ENCODE data around the gene ALCAM. TPM values are rescaled to one million over a fixed set of nuclear protein-coding genes. Genes with fewer than 3 reads are reported as not detected.
A peak's percentile ranks its signal among the peaks of the same experiment; 100 is the strongest.

The ALCAM gene
- total RNA-seq, 1 experiment from 2014 or later, result 32.3 TPM

DNA sequence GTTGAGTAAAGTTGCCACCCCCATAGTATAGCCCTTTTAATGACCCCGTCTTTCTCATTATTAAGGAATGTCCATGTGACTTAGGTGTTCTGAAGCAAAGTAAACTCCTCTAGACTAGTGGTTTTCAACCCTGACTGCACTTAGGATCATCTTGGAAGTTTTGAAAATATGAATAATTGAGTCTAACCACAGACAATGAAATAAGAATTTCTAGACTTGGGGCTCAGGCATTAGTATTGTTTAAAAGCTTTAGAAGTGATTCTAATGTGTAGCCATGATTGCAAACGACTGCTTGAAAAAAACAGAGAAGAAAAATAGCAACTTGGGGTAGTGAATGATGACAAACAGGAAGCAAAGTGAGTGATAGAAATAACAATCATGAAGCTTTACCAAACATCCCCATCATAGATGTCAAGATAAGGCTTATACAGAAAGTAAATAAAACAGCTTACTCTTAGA lies 35.0 kb downstream of the ALCAM start:
- BruUV-seq (replicated peaks), result no TSS peak
- Histone ChIP-seq H3K4me1 (ENCODE audit: control insufficient read depth, insufficient read depth, low read length) (peaks cover 3% of the 10 kb centered on the region; the same call in 1 of the 2 replicates), H3K9me3 (ENCODE audit: control insufficient read depth, insufficient read depth, low read depth, low read length) (0 out of 2 replicates have a peak, but pooled peaks cover 2% of the 10 kb centered on the region), H3K27me3 (ENCODE audit: control insufficient read depth, insufficient read depth, low read length) (no peaks in the 10 kb centered on the region), H3K27ac (ENCODE audit: low read length) (peak overlapping the region; percentile 17; the same call in 1 of the 2 replicates), H3K4me3 (ENCODE audit: low read depth in 2 of 2, low read length in 2 of 2) (no peak overlapping the region), H3K36me3 (ENCODE audit: control insufficient read depth, insufficient read depth, low read length) (no peaks in the 10 kb centered on the region)
- DNase-seq (ENCODE audit: low read depth, low spot score) (peak; percentile 89), ATAC-seq (peak; percentile 89)
- intact Hi-C loops (cut with micrococcal nuclease; ENCODE audit: unreplicated experiment) (no loop called here), in situ Hi-C loops (cut with HindIII; ENCODE audit: low pct_unique_long_range_greater_than_20kb, low sequenced_read_pairs) (no loop called here)
- TF ChIP-seq TCF7L2 (IDR thresholded peaks at IDR 0.05; ENCODE audit: low read depth, low read length) (no peak), SIN3A (IDR thresholded peaks at IDR 0.05; ENCODE audit: borderline replicate concordance, insufficient read depth, low read depth, low read length) (no peak), POLR2AphosphoS5 (IDR thresholded peaks at IDR 0.05; ENCODE audit: low read depth, low read length) (no peak)
- TF ChIP-seq, protein P1, sequence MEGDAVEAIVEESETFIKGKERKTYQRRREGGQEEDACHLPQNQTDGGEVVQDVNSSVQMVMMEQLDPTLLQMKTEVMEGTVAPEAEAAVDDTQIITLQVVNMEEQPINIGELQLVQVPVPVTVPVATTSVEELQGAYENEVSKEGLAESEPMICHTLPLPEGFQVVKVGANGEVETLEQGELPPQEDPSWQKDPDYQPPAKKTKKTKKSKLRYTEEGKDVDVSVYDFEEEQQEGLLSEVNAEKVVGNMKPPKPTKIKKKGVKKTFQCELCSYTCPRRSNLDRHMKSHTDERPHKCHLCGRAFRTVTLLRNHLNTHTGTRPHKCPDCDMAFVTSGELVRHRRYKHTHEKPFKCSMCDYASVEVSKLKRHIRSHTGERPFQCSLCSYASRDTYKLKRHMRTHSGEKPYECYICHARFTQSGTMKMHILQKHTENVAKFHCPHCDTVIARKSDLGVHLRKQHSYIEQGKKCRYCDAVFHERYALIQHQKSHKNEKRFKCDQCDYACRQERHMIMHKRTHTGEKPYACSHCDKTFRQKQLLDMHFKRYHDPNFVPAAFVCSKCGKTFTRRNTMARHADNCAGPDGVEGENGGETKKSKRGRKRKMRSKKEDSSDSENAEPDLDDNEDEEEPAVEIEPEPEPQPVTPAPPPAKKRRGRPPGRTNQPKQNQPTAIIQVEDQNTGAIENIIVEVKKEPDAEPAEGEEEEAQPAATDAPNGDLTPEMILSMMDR (IDR thresholded peaks at IDR 0.05), result no peak
- TF ChIP-seq, protein P2, sequence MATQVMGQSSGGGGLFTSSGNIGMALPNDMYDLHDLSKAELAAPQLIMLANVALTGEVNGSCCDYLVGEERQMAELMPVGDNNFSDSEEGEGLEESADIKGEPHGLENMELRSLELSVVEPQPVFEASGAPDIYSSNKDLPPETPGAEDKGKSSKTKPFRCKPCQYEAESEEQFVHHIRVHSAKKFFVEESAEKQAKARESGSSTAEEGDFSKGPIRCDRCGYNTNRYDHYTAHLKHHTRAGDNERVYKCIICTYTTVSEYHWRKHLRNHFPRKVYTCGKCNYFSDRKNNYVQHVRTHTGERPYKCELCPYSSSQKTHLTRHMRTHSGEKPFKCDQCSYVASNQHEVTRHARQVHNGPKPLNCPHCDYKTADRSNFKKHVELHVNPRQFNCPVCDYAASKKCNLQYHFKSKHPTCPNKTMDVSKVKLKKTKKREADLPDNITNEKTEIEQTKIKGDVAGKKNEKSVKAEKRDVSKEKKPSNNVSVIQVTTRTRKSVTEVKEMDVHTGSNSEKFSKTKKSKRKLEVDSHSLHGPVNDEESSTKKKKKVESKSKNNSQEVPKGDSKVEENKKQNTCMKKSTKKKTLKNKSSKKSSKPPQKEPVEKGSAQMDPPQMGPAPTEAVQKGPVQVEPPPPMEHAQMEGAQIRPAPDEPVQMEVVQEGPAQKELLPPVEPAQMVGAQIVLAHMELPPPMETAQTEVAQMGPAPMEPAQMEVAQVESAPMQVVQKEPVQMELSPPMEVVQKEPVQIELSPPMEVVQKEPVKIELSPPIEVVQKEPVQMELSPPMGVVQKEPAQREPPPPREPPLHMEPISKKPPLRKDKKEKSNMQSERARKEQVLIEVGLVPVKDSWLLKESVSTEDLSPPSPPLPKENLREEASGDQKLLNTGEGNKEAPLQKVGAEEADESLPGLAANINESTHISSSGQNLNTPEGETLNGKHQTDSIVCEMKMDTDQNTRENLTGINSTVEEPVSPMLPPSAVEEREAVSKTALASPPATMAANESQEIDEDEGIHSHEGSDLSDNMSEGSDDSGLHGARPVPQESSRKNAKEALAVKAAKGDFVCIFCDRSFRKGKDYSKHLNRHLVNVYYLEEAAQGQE (IDR thresholded peaks at IDR 0.05; ENCODE audit: insufficient read depth in 1 of 2, low read depth in 2 of 2, low read length in 1 of 2), result no peak
- CTCF ChIA-PET, result interaction anchor here (0.6 kb wide), 1 partner anchor 972 kb away, joined by 4 read pairs; no protein-coding TSS in a partner anchor
- POLR2A ChIA-PET, result interaction anchor here (0.6 to 0.7 kb wide), 2 partner anchors 17 to 25 kb away, joined by 6 to 13 read pairs; no protein-coding TSS in a partner anchor

DNA sequence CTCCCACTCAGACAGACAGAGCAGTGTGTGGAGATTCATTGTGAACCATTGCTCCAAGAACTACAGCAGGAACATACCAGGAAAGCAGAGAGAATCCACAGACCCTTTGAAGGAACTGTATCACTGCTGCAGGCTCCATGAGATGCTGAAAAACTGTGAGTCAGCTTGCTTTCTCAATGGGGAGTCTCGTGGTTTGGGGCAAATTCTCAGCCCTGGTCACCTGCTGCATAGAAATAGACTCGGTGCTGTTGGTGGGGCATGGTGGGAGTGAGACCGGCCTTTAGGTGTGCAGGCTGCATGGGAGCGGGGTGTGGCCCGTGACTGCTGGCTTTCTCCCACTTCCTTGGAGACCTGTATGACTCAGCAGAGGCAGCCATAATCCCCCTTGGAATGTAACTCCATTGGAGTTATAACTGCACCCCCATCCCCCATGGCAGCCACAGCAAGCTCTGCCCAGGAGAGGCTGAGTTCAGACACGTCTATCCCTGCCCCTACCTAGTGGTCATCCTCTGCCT lies 35.6 kb downstream of the ALCAM start:
- peaks cover 3% of the 10 kb centered on the region; the same call in 1 of the 2 replicates for H3K4me1 ChIP-seq (ENCODE audit: control insufficient read depth, insufficient read depth, low read length)

More for the DNA sequence above, 35.6 kb downstream of the ALCAM start:
- Histone ChIP-seq H3K27ac (ENCODE audit: low read length) (peak overlapping the region; percentile 17; the same call in 1 of the 2 replicates), H3K4me3 (ENCODE audit: low read depth in 2 of 2, low read length in 2 of 2) (peak overlapping the region in 1 of 2 experiments; percentile 27; a peak in 2 of 4 replicates), H3K9me3 (ENCODE audit: control insufficient read depth, insufficient read depth, low read depth, low read length) (0 out of 2 replicates have a peak, but pooled peaks cover 2% of the 10 kb centered on the region), H3K27me3 (ENCODE audit: control insufficient read depth, insufficient read depth, low read length) (no peaks in the 10 kb centered on the region), H3K36me3 (ENCODE audit: control insufficient read depth, insufficient read depth, low read length) (no peaks in the 10 kb centered on the region)
- in situ Hi-C loops (cut with HindIII; ENCODE audit: low pct_unique_long_range_greater_than_20kb, low sequenced_read_pairs) (no loop called here), intact Hi-C loops (cut with micrococcal nuclease; ENCODE audit: unreplicated experiment) (no loop called here)
- TF ChIP-seq POLR2AphosphoS5 (IDR thresholded peaks at IDR 0.05; ENCODE audit: low read depth, low read length) (no peak), SIN3A (IDR thresholded peaks at IDR 0.05; ENCODE audit: borderline replicate concordance, insufficient read depth, low read depth, low read length) (no peak), TCF7L2 (IDR thresholded peaks at IDR 0.05; ENCODE audit: low read depth, low read length) (no peak)
- TF ChIP-seq, protein P2 (IDR thresholded peaks at IDR 0.05; ENCODE audit: insufficient read depth in 1 of 2, low read depth in 2 of 2, low read length in 1 of 2), result no peak
- TF ChIP-seq, protein P1 (IDR thresholded peaks at IDR 0.05), result no peak
- ATAC-seq (peak; percentile 75), DNase-seq (ENCODE audit: low read depth, low spot score) (no peak)
- no TSS peak for BruUV-seq (replicated peaks)
- ChIA-PET POLR2A (interaction anchor here (0.6 to 0.7 kb wide), 2 partner anchors 26 to 907 kb away, joined by 8 to 13 read pairs; no protein-coding TSS in a partner anchor), CTCF (interaction anchor here (0.6 kb wide), 1 partner anchor 973 kb away, joined by 4 read pairs; no protein-coding TSS in a partner anchor)

All from Panc1 (cell line).